ENCODE data around the gene CA5A.
A peak's percentile ranks its signal among the peaks of the same experiment; 100 is the strongest.

The CA5A gene

DNA sequence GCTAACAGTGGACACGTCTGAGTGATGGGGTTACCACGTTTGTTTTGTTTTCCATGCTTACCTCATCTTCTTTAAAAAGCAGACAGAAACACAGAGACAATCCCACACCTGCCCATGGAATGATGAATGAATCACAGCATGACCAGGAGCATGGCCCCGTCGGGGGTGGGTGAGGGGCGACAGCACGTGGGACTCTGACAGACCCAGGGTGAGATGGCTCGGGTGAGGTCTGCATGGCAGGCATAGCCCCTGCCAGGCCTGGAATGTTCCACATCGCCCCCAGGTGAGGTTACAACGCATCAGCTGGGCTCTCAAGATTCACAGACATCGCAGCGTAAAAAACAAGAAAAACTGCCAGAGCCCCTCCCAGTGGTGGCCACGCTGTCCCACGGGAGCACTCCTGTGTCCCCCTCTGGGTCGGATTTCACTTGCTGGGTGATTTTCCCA is 85.2 kb downstream of the CA5A start:
- Histone ChIP-seq H3K9me3 (ENCODE audit: insufficient read depth, low read length) (no peaks in the 10 kb centered on the region), H3K27me3 (ENCODE audit: low read depth, low read length) (no peaks in the 10 kb centered on the region), H3K79me2 (ENCODE audit: low read length) (peaks cover 97% of the 10 kb centered on the region), H3K36me3 (replicated peaks; ENCODE audit: low read depth, low read length) (peaks cover 74% of the 10 kb centered on the region), H2AFZ (ENCODE audit: low read depth, low read length) (no peak overlapping the region), H4K20me1 (ENCODE audit: insufficient read depth, low read length) (peaks cover 89% of the 10 kb centered on the region), H3K4me3 (ENCODE audit: low read length) (no peak overlapping the region), H3K4me2 (ENCODE audit: low read length) (no peak overlapping the region), H3K27ac (ENCODE audit: low read length) (peak overlapping the region; percentile 53), H3K4me1 (ENCODE audit: low read length) (peaks cover 52% of the 10 kb centered on the region), H3K9ac (ENCODE audit: low read length) (no peak overlapping the region)
- no peak for TF ChIP-seq CTCF (IDR thresholded peaks at IDR 0.05; ENCODE audit: low read depth, low read length)
- no peak for TF ChIP-seq EZH2phosphoT487 (IDR thresholded peaks at IDR 0.05; ENCODE audit: low read depth)

DNA sequence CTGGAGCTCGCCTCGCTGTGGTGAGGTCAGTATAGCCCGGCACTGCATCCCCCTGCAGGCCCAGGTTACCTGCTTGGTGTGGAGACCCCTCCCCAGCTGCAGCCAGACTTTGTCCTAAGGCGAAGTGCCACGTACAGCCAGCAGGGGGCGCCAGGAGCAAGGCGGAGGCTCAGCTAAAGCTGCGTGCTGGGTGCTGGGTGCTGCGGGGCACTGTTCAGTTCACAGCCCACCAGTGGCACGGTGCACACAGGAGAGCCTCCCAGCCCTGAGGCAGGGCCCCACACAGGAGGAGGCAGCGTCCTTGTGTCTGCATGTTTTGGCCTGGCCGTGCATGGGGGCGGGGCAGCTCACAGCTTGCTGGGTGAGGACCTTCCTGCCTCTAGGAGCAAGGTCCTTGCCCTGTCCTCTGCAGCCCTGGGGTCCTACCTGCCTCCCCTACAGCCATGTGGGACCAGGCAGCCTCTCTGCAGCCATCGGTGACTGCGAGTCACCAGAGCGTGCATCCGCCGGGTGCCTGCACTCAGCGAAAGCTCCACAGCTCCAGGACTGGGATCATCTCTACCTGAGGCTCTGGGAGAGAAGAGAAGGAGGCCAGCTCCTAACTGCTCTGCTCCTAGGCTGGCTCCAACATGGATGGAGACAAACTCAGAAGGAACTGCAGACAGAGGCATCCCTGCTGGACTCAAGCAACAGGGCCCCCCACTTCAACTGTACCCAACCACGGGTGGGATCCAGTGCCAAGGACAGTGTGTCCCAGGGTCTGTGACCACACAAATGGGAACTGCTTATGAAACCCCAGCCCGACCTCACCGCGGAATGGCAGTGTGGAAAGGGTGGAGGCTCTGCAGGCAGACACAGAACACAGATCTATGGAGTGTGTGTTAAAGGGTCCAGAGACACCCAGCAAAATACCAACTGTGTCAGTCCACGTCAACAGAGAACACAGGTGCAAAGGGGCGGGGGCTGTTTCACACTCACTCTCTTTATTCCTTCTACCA is 86.0 kb downstream of the CA5A start:
- peaks cover 89% of the 10 kb centered on the region for H4K20me1 ChIP-seq (ENCODE audit: insufficient read depth, low read length)
- peaks cover 74% of the 10 kb centered on the region for H3K36me3 ChIP-seq (replicated peaks; ENCODE audit: low read depth, low read length)
- H3K79me2 ChIP-seq (ENCODE audit: low read length) = peaks cover 97% of the 10 kb centered on the region
- no peak overlapping the region for H3K9ac ChIP-seq (ENCODE audit: low read length)
- peak; percentile 94 for TF ChIP-seq CTCF (IDR thresholded peaks at IDR 0.05; ENCODE audit: low read depth, low read length)
- TF ChIP-seq EZH2phosphoT487 (IDR thresholded peaks at IDR 0.05; ENCODE audit: low read depth) = no peak
- no peak overlapping the region for H3K4me3 ChIP-seq (ENCODE audit: low read length)
- H3K27me3 ChIP-seq (ENCODE audit: low read depth, low read length) = no peaks in the 10 kb centered on the region
- no peaks in the 10 kb centered on the region for H3K9me3 ChIP-seq (ENCODE audit: insufficient read depth, low read length)
- peak overlapping the region; percentile 53 for H3K27ac ChIP-seq (ENCODE audit: low read length)
- H2AFZ ChIP-seq (ENCODE audit: low read depth, low read length) = no peak overlapping the region
- peaks cover 43% of the 10 kb centered on the region for H3K4me1 ChIP-seq (ENCODE audit: low read length)
- H3K4me2 ChIP-seq (ENCODE audit: low read length) = peak overlapping the region; percentile 31

GRCh38 chr16:87849419-87850008 is 86.8 kb downstream of the CA5A start:
- H3K9me3 ChIP-seq (ENCODE audit: insufficient read depth, low read length) = no peaks in the 10 kb centered on the region
- no peak overlapping the region for H3K9ac ChIP-seq (ENCODE audit: low read length)
- H4K20me1 ChIP-seq (ENCODE audit: insufficient read depth, low read length) = peaks cover 89% of the 10 kb centered on the region
- TF ChIP-seq CTCF (IDR thresholded peaks at IDR 0.05; ENCODE audit: low read depth, low read length) (no peak), EZH2phosphoT487 (IDR thresholded peaks at IDR 0.05; ENCODE audit: low read depth) (no peak)
- H2AFZ ChIP-seq (ENCODE audit: low read depth, low read length) = no peak overlapping the region
- H3K27me3 ChIP-seq (ENCODE audit: low read depth, low read length) = no peaks in the 10 kb centered on the region
- no peak overlapping the region; the same call in 1 of the 2 replicates for H3K27ac ChIP-seq (ENCODE audit: low read length)
- no peak overlapping the region for H3K4me3 ChIP-seq (ENCODE audit: low read length)
- no peak overlapping the region for H3K4me2 ChIP-seq (ENCODE audit: low read length)
- H3K36me3 ChIP-seq (replicated peaks; ENCODE audit: low read depth, low read length) = peaks cover 73% of the 10 kb centered on the region
- peaks cover 35% of the 10 kb centered on the region for H3K4me1 ChIP-seq (ENCODE audit: low read length)
- peaks cover 97% of the 10 kb centered on the region for H3K79me2 ChIP-seq (ENCODE audit: low read length)

Measured in OCI-LY3 (cell line).